SIG-M5 treated with dmso at 0.1 percent for 504 hours (cell line): Measurements from ENCODE around the gene OR8K3.

ENCODE experiments used
- DNase-seq: peaks from one replicate; lab custom pipeline; 2025; ENCODE audit not compliant: unreplicated experiment; lab: John Stamatoyannopoulos, UW

OR8K3 gene

DNA sequence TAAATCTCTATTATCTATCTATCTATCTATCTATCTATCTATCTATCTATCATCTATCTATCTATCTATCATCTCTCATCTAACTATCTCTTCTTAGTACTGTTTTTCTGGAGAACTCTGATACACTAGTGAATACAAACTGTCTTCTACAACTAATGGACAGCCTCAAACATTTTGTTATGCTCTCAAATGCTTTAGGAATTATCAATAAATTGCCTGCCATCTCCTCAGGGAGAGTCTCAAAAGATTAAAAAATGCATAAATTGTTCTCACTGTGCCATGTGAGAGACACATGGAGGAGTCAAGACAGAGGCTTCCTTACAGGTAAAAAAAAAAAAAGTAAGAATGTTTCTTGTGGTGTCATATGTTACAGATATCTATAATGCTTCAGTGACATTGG, at the start of gene OR8K3:
Gene OR8K3 (plus strand): TSS at position 301 of the 400 bp plus-strand sequence. CDS start 3,163 bp downstream, outside the sequence.
- no peak for DNase-seq

- DNase-seq: no peak
These were observed 43.9 kb upstream of the OR8K3 start for GRCh38 chr11:56271092-56271491.

DNA sequence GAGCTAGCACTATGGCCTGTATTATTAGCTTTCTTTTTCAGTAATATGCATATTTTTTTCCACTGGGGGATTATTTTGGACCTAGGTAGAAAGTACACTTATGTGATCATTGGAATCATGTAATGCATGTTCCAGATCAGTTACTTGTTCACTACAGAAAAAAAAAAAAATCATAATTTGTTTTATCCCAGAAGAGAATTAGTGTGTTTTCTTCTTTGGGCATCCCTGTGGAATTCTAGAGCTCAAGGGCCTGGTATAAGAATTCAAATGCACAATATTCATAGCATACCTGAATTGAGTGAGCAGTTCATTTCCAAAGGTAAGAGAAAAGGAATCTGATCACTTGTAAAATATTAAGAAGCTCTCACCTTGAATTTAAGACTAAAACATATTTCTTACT, 41.1 kb upstream of the OR8K3 start, which contains the start of gene OR5T1:
Gene OR5T1 (plus strand): TSS at position 301 of the 400 bp plus-strand sequence. CDS start 1,485 bp downstream, outside the sequence.
- no peak for DNase-seq

DNA sequence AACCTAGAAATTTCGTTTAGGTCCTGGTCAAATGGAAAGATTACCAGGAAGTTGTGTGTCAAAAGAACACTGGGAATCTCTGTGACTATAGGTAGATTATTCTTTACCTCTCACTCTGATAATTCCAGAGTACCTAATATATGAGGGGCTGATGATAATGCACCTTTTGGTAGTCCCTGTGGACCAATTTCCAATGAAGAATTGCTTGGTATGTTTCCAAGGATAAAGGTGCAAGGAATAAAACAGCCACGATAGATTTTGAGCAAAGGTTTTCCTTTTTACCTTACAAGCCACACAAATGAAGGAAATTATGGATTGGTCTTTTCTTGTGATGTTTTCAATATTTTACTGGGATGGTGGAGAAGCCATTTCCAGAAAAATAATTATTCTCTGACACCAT, 22.8 kb upstream of the OR8K3 start, which contains the start of gene OR8H1:
Gene OR8H1 (minus strand): TSS at position 101 of the 400 bp plus-strand sequence. CDS start 1,192 bp downstream, outside the sequence.
- no peak for DNase-seq

GRCh38 chr11:56296898-56297297, 18.0 kb upstream of the OR8K3 start:
- DNase-seq: no peak

GRCh38 chr11:56307836-56308235, 7.1 kb upstream of the OR8K3 start:
- DNase-seq: no peak

GRCh38 chr11:56331861-56332491, 17.0 kb downstream of the OR8K3 start:
- DNase-seq: no peak

- no peak for DNase-seq
These were observed 18.2 kb downstream of the OR8K3 start for GRCh38 chr11:56333156-56333555.

DNA sequence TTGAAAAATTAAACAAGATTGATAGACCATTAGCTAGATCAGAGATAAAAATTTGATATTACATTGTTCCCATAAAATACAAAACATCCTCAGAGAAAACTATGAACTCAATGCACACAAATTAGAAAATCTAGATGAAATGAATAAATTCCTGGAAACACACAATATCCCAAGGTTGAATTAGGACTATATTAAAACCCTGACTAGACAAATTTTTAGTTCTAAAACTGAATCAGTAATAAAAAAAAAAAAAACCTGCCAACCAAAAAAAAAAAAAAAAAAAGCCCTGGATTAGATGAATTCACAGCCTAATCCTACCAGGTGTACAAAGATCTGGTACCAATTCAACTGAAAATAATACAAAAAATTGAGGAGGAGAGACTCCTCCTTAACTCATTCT, 25.3 kb downstream of the OR8K3 start:
- DNase-seq: no peak

DNA sequence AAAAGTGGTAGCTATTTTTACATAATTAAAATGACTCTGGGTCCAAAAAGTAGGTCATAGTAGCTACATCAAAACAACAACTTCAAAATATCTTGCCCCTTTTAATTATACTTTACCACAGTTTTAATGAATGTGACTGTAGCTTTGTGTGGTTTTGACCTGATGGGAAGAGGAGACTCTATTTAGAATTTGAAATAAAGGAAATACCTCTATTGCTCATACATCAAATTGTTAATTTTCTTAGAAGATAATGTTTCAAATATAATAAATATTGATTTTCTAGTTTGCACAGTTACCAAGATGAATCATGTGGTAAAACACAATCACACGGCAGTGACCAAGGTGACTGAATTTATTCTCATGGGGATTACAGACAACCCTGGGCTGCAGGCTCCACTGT, 30.8 kb downstream of the OR8K3 start, which contains the start of gene OR8K1:
Gene OR8K1 (plus strand): TSS at position 301 of the 400 bp plus-strand sequence. CDS start 0 bp downstream, at position 301.
- no peak for DNase-seq

DNA sequence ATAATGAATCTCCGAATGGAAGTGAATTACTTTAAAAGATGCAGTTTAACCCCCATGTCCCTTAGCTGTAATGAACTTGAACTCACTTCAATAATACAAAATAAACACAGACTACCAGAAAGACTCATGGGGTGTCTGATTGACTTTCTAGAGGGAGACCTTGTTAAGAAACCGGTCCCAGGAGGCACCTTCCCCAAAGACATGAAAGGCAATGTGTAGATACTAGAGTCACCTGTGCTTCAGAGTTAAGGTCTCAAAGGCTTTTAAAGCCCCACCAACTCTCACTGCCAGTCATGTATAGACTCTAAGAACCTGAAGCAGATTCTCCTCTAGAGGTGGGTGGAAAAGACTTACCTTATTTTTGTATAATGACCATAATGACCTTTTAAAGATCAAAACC, 39.0 kb downstream of the OR8K3 start, which contains the start of gene OR8J1:
Gene OR8J1 (plus strand): TSS at position 301 of the 400 bp plus-strand sequence. CDS start 5,956 bp downstream, outside the sequence.
- DNase-seq: no peak
